Heart right ventricle (tissue), 16 donors: ENCODE data around the gene ISCU. TPM values are rescaled to one million over a fixed set of nuclear protein-coding genes. Genes with fewer than 3 reads are reported as not detected.

Source experiments
- ATAC-seq, 8 donors: fragments of 200-7000 bp; cut with Tn5 transposase; one replicate each; pipeline ENCODE4 v1.9.1; 2020; ENCODE audit warnings: mild to moderate bottlenecking in 8 of 8, moderate library complexity in 8 of 8, moderate number of reproducible peaks in 1 of 8
- DNase-seq, 2 donors: peaks; one replicate each; pipeline ENCODE4 v3.0.0-alpha.2; 2020
- H3K27ac ChIP-seq, 10 donors: fragments of 200-600 bp; sonication (generic) in 2 of 10; one replicate each; pipeline versions ENCODE4 v1.5.0 to v1.8.0; 2020 to 2022; ENCODE audit warnings: mild to moderate bottlenecking in 3 of 10
- H3K27me3 ChIP-seq, 7 donors: fragments of 200-600 bp; one replicate each; pipeline ENCODE4 v1.8.0; 2021 to 2022; ENCODE audit warnings: mild to moderate bottlenecking in 2 of 7
- H3K36me3 ChIP-seq, 9 donors: fragments of 200-600 bp; sonication (generic) in 1 of 9; one replicate each; pipeline versions ENCODE4 v1.5.0 to v1.8.0; 2020 to 2022; ENCODE audit warnings: mild to moderate bottlenecking in 2 of 9
- H3K4me1 ChIP-seq, 9 donors: fragments of 200-600 bp; sonication (generic) in 1 of 9; one replicate each; pipeline versions ENCODE4 v1.5.0 to v1.8.0; 2020 to 2022; ENCODE audit warnings: mild to moderate bottlenecking in 4 of 9
- H3K4me3 ChIP-seq, 10 donors: fragments of 200-600 bp; sonication (generic) in 2 of 10; one replicate each; pipeline versions ENCODE4 v1.5.0 to v1.8.0; 2020 to 2022; ENCODE audit warnings: mild to moderate bottlenecking in 7 of 10, moderate library complexity in 2 of 10
- H3K9me3 ChIP-seq, 11 donors: fragments of 200-600 bp in 10 of 11; sonication (generic) in 2 of 11; one replicate each; pipeline versions ENCODE4 v1.5.0 to v1.8.0; 2013 to 2022; ENCODE audit warnings: mild to moderate bottlenecking in 2 of 11, control low read depth in 1 of 11, moderate library complexity in 1 of 11
- WGBS, 2 donors: extraction: QIAGEN DNeasy Blood & Tissue Kit; methylation state at CpG; one replicate each; pipeline ENCODE4 v1.1.7; 2013; ENCODE audit warnings: inconsistent platforms in 1 of 2; 5-methylcytosine and 5-hydroxymethylcytosine counted together
- intact Hi-C, 10 donors: fragments of 100-400 bp; cut with DNase I; formaldehyde crosslinking; loops; one replicate each; pipeline versions ENCODE4 v1.11.1 to v1.14.2; 2022
- polyA plus RNA-seq, 2 donors: library from polyadenylated mRNA; stranded (reverse); fragments of 200-250 nt; gene quantifications; one replicate each; pipeline ENCODE4 v1.2.3, GENCODE V29; 2013
- total RNA-seq, 10 donors: library from RNA; stranded (reverse); fragmentation: NEBNext Ultra II Directional in 3 of 10; extraction: Animal tissue kit (Norgen Biotek cat#: 25700) in 3 of 10; gene quantifications; one replicate each; pipeline versions ENCODE4 v1.2.1 to v1.2.4, GENCODE V29; 2021 to 2023
- TF ChIP-seq, protein P1 (sequence below), 9 donors: fragments of 200-600 bp; sonication (generic) in 2 of 9; IDR thresholded peaks; one replicate each; pipeline versions ENCODE4 v1.5.0 to v1.8.0; 2021 to 2022; ENCODE audit warnings: antibody characterized with exemption in 9 of 9, mild to moderate bottlenecking in 5 of 9, moderate library complexity in 1 of 9
- donor health status: Arrhythmogenic right ventricular cardiomyopathy.
- donor health status: ischemic (EF 13 %, LVEDD 7.1; RV severe dilation, severe dysfunction).
- donor health status: healthy with polysubstance abuse.
- donor health status: DM: no; HTN: yes; CAD: no.
- donor health status: DM: no; HTN: no; CAD: no.
- donor health status: ischemic (EF 25% LVEDD 6.9; RV normal size, moderate dysfunction).
- donor health status: ischemic (EF 25% LVEDD 5.7; RV mildly dilated, moderate dysfunction).
- donor health status: healthy.
- donor health status: DM: yes; HTN: yes; CAD: no.
- donor health status: Ischemic cardiomyopathy.
- donor health status: ischemic (EF 35%, LVEDD 5.7; RV mildly dilated, moderate dysfunction).
- donor health status: nonischemic (EF 11% LVEDD 7.7; RV severe dilation, severe dysfunction).
- donor health status: DM: yes; HTN: yes; CAD: no.
- donor health status: PGD.
- donor health status: ischemic (EF 29% LVEDD 5.4; RV normal size, mild dysfunction).
- donor health status: nonischemic (EF 23%, LVEDD 6.1; RV moderate dilation, normal function).

Gene ISCU
- total and polyA plus RNA-seq, 12 donors: 164 to 630 (median 516) TPM

DNA sequence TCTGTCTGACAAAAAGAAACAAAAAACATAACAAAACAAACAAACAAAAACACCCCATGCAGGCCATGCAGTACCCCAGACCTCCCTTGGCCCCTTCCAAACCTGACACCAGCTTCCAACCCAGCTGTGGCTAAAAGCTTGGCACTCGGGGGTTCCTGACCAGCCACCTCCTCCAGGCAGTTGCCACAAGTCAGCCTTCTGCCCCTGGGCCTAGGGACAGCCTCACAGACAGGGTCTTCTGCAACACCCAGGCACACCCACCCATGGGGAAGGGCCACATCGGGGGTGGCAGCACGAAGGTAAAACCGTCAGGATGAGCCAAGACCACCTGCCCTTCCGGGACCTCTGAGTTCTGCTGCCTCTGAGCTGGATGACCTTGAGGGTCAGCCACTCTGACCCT, 46.2 kb downstream of the ISCU start:
- TF ChIP-seq, protein P1, sequence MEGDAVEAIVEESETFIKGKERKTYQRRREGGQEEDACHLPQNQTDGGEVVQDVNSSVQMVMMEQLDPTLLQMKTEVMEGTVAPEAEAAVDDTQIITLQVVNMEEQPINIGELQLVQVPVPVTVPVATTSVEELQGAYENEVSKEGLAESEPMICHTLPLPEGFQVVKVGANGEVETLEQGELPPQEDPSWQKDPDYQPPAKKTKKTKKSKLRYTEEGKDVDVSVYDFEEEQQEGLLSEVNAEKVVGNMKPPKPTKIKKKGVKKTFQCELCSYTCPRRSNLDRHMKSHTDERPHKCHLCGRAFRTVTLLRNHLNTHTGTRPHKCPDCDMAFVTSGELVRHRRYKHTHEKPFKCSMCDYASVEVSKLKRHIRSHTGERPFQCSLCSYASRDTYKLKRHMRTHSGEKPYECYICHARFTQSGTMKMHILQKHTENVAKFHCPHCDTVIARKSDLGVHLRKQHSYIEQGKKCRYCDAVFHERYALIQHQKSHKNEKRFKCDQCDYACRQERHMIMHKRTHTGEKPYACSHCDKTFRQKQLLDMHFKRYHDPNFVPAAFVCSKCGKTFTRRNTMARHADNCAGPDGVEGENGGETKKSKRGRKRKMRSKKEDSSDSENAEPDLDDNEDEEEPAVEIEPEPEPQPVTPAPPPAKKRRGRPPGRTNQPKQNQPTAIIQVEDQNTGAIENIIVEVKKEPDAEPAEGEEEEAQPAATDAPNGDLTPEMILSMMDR (IDR thresholded peaks at IDR 0.05): no peak
- DNase-seq (no peak), ATAC-seq (no peak)
- no peaks in the 10 kb centered on the region for H3K9me3 ChIP-seq
- H3K36me3 ChIP-seq: no peaks in the 10 kb centered on the region
- H3K27ac ChIP-seq: no peak overlapping the region
- intact Hi-C loops: loop anchor here in 1 of 10 donors (5.0 kb wide), 1 partner anchor 36 kb away; no protein-coding TSS in a partner anchor
- H3K27me3 ChIP-seq: no peaks in the 10 kb centered on the region
- WGBS, 2 donors: 84% methylated on average over 5 of the region's 5 CpGs
- no peak overlapping the region for H3K4me3 ChIP-seq
- H3K4me1 ChIP-seq: peaks cover 0 to 27% (median 11%) of the 10 kb centered on the region in 9 donors

DNA sequence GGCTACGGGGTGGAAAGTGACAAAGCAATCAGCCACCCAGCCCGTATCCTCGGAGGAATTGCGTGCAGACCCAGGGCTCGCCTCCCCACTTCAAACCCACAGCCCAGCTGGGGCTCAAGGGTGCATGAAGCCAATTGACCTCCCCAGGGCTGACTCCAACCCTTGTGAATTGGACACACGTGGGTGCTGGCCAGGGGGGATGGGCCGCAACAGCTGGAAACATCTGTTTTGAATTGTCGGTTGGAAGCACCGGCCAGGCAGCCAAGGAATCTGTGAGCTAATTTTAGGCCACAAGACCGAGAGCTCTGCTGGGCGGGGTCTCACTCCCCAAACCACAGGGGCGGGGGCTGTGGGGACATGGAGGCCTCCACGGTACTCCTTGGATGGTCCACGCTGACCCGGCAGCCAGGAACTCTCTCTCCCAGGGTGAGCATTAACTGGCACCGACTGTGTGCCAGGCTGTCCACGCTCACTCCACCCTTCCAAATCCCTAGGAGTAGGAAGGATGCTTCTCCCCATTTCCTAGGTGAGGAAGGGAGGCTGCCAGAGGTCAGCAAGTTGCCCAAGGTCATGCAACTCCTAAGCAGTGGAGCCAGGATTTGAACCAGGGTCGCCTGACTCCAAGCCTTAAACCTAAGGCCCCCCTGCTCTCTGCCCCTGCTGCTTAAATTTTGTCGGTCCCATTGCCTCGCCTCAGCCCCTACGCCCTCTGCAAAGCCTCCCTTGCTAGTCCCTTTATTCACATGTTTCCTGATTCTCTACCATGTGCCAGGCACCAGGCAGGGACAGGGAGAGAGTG, 47.3 kb downstream of the ISCU start:
- TF ChIP-seq, protein P1 (IDR thresholded peaks at IDR 0.05): no peak
- no peaks in the 10 kb centered on the region for H3K27me3 ChIP-seq
- H3K4me3 ChIP-seq: peak overlapping the region in 1 of 10 donors; percentile 15
- DNase-seq: peak; percentile 73 to 84
- H3K4me1 ChIP-seq: peaks cover 0 to 31% (median 11%) of the 10 kb centered on the region in 9 donors
- H3K27ac ChIP-seq: peak overlapping the region in 2 of 10 donors; percentile 6 to 12
- H3K9me3 ChIP-seq: no peaks in the 10 kb centered on the region
- WGBS, 2 donors: 31 to 39% methylated on average over 21 of the region's 21 CpGs
- H3K36me3 ChIP-seq: no peaks in the 10 kb centered on the region
- ATAC-seq: peak; percentile 81 to 93 (median 86)
- intact Hi-C loops: loop anchor here in 2 of 10 donors (5.0 to 10.0 kb wide), 2 partner anchors 37 to 485 kb away; partner anchors contain the start of genes ALKBH2 (in 1 of the 2) and UNG (in 1 of the 2)

DNA sequence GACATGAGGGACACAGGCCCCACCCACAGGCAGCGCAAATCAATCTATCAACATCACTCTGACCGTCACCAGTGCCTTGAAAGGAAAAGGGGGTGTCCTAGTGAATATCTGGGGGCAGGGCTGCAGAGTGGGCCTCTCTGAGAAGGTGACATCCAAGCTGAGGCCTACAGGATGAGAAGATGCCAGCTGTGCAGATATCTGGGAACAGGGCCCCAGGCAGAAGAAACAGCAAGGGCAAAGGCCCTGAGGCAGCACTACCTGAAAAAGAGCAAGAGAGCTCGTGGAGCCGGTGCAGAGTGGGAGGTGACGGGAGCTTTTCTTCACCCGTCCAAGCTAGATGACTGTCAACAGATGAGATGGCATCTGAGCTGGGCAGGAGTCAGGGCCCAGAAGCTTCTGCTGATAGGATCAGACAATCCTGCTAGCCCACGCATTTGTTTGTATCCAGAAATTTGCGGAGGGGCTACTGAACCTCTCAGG, 48.0 kb downstream of the ISCU start:
- no peaks in the 10 kb centered on the region for H3K27me3 ChIP-seq
- H3K4me1 ChIP-seq: peaks cover 0 to 31% (median 11%) of the 10 kb centered on the region in 9 donors
- H3K4me3 ChIP-seq: no peak overlapping the region
- H3K27ac ChIP-seq: no peak overlapping the region
- 91 to 94% methylated on average over 8 of the region's 8 CpGs for WGBS, 2 donors
- ATAC-seq (no peak), DNase-seq (no peak)
- TF ChIP-seq, protein P1 (IDR thresholded peaks at IDR 0.05): no peak
- H3K36me3 ChIP-seq: no peaks in the 10 kb centered on the region
- intact Hi-C loops: loop anchor here in 1 of 10 donors (10.0 kb wide), 1 partner anchor 484 kb away; the partner anchor contains the start of genes ALKBH2 and UNG
- peaks cover 0 to 1% (median 0%) of the 10 kb centered on the region in 11 donors for H3K9me3 ChIP-seq

DNA sequence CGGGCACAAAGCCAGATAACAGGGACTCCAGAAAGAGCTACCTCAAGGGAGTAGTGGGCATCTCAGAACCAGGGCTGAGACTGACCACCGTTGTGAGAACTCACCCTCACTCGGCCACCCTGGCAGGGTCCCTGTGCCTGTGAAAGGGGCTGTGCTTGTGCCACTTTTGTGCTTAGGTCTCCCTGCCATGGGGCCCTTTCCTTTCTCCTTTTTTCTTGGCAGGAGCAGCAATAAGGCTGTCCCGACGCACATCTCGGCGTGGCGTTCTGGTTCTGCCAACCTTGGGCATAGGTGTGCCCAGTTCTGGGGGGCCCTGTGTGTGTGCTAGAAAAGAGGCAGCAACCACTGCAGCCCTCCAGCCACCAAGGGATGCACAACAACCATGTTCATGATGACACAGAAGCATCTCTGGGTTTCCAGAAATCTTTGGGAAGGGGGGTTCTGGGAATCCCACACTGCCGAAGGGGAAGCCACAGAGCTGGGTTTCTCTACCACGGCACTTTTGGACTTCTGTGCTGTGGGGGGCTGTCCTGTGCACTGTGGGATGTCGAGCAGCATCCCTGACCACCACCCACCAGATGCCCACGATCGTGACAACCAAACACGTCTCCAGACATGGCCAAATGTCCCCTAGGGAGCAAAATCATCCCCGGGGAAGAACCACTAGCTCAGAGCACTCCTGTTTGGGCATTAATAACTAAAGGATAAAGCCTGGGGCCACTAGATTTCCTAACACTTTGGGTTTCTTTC, 48.6 kb downstream of the ISCU start:
- peaks cover 0 to 8% (median 0%) of the 10 kb centered on the region in 11 donors for H3K9me3 ChIP-seq
- no peak overlapping the region for H3K27ac ChIP-seq
- TF ChIP-seq, protein P1 (IDR thresholded peaks at IDR 0.05): no peak
- H3K36me3 ChIP-seq: no peaks in the 10 kb centered on the region
- 85 to 87% methylated on average over 15 of the region's 15 CpGs for WGBS, 2 donors
- no peak overlapping the region for H3K4me3 ChIP-seq
- intact Hi-C loops: loop anchor here in 1 of 10 donors (10.0 kb wide), 1 partner anchor 484 kb away; the partner anchor contains the start of genes ALKBH2 and UNG
- ATAC-seq (no peak), DNase-seq (no peak)
- no peaks in the 10 kb centered on the region for H3K27me3 ChIP-seq
- peaks cover 0 to 31% (median 11%) of the 10 kb centered on the region in 9 donors for H3K4me1 ChIP-seq
